ENCODE data around the gene SLC45A1.

SLC45A1 gene

DNA sequence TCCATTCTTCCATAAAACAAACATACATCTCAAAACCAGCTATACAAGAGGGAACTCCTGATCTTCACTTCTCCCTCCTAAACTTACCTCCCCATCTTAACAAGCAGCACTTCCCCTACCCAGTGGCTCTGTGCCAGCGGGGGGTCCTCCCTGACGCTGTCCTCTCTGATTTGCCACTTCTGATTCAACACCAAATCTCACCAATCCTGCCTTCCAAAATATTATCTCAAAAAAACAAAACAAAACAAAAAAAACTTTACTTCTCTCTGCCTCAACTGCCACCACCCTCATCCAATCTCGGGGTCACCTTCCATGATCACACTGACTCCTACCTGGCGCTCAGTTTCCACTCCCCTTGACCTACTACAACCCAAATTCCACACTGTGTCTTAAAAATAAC, 72.8 kb downstream of the SLC45A1 start:
- Histone ChIP-seq H3K4me1 (ENCODE audit: control insufficient read depth, insufficient read depth, low read length) (peaks cover 2% of the 10 kb centered on the region; the same call in 1 of the 2 replicates), H3K9me3 (ENCODE audit: control insufficient read depth, insufficient read depth, low read length) (no peaks in the 10 kb centered on the region), H3K4me3 (ENCODE audit: low read length) (no peak overlapping the region), H3K36me3 (ENCODE audit: control insufficient read depth, insufficient read depth, low read length) (no peaks in the 10 kb centered on the region), H3K27ac (ENCODE audit: low read length) (no peak overlapping the region), H3K27me3 (ENCODE audit: control insufficient read depth, insufficient read depth, low read length) (no peaks in the 10 kb centered on the region)
- no peak for DNase-seq (ENCODE audit: low read depth, low spot score)
- WGBS (ENCODE audit: insufficient coverage, insufficient read length) = 100% methylated on average over 1 of the region's 4 CpGs

DNA sequence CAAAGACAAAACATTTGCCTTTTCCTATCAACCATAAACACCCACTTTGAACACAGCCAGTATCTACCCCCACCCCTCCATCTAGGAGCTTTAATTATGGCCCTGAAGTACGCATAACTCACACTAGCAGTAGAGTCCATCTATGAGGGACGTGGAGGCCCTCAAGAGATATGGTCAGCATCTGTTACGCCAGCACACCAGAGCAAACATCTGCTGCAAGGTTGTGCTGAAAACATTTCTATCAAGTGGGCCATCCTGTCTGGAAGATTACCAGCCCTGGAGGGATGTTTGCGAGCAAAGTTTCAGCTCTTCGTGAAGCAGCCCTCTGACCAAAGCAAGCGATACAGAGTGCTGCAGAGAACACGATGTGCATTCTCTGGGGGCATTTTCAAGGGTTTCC, 74.6 kb downstream of the SLC45A1 start:
- Histone ChIP-seq H3K36me3 (ENCODE audit: control insufficient read depth, insufficient read depth, low read length) (no peaks in the 10 kb centered on the region), H3K9me3 (ENCODE audit: control insufficient read depth, insufficient read depth, low read length) (no peaks in the 10 kb centered on the region), H3K4me1 (ENCODE audit: control insufficient read depth, insufficient read depth, low read length) (peaks cover 5% of the 10 kb centered on the region), H3K27me3 (ENCODE audit: control insufficient read depth, insufficient read depth, low read length) (no peaks in the 10 kb centered on the region), H3K27ac (ENCODE audit: low read length) (no peak overlapping the region), H3K4me3 (ENCODE audit: low read length) (no peak overlapping the region)
- DNase-seq (ENCODE audit: low read depth, low spot score) = no peak
- no CpG with 5 or more reads among the region's 7 CpGs for WGBS (ENCODE audit: insufficient coverage, insufficient read length)

Data from iPS DF 6.9 (cell line).